Smooth muscle cell (in vitro differentiated cells): ENCODE measurements around the gene TRMT6. TPM values are rescaled to one million over a fixed set of nuclear protein-coding genes. Genes with fewer than 3 reads are reported as not detected.
A peak's percentile ranks its signal among the peaks of the same experiment; 100 is the strongest.

Source experiments
- DNase-seq: peaks from one replicate; lab custom pipeline; 2025; ENCODE audit not compliant: unreplicated experiment; lab: John Stamatoyannopoulos, UW
- H2AFZ ChIP-seq: fragments of 200-600 bp; sonication (generic); 2 replicates; pipeline ENCODE4 v1.6.0; 2016; ENCODE audit warnings: antibody characterized with exemption, low read depth, mild to moderate bottlenecking
- H3F3A ChIP-seq: fragments of 200-600 bp; sonication (generic); 2 replicates; pipeline ENCODE4 v1.6.0; 2017; ENCODE audit warnings: antibody characterized with exemption, low read depth
- H3K27ac ChIP-seq: fragments of 200-600 bp; sonication (generic); 2 replicates; pipeline ENCODE4 v1.5.1; 2016; ENCODE audit warnings: low read depth, mild to moderate bottlenecking
- H3K27me3 ChIP-seq: fragments of 200-600 bp; sonication (generic); 2 replicates; pipeline ENCODE4 v1.6.1; 2016; ENCODE audit warnings: low read depth, mild to moderate bottlenecking
- H3K36me3 ChIP-seq: fragments of 200-600 bp; sonication (generic); 2 replicates; pipeline ENCODE4 v1.5.1; 2016; ENCODE audit warnings: low read depth
- H3K4me1 ChIP-seq: fragments of 200-600 bp; sonication (generic); 2 replicates; pipeline ENCODE4 v1.5.1; 2016; ENCODE audit warnings: low read depth
- H3K4me2 ChIP-seq: fragments of 200-600 bp; sonication (generic); 2 replicates; pipeline ENCODE4 v1.6.0; 2016; ENCODE audit warnings: mild to moderate bottlenecking
- H3K4me3 ChIP-seq: fragments of 200-600 bp; sonication (generic); 2 replicates; pipeline ENCODE4 v1.5.1; 2016; ENCODE audit warnings: mild to moderate bottlenecking
- H3K79me2 ChIP-seq: fragments of 200-600 bp; sonication (generic); 2 replicates; pipeline ENCODE4 v1.6.0; 2016; ENCODE audit warnings: low read depth, mild to moderate bottlenecking
- H3K9ac ChIP-seq: fragments of 200-600 bp; sonication (generic); 2 replicates; pipeline ENCODE4 v1.6.0; 2016; ENCODE audit warnings: low read depth
- H3K9me3 ChIP-seq: fragments of 200-600 bp; sonication (generic); replicated peaks from 2 replicates; pipeline ENCODE4 v1.5.1; 2016; ENCODE audit warnings: low read depth
- H4K20me1 ChIP-seq: fragments of 200-600 bp; sonication (generic); 2 replicates; pipeline ENCODE4 v1.6.0; 2016; ENCODE audit warnings: low read depth
- WGBS: methylation state at CpG from one replicate; pipeline ENCODE4 v1.1.7; 2016; ENCODE audit warnings: low lambda C conversion rate; 5-methylcytosine and 5-hydroxymethylcytosine counted together
- polyA plus RNA-seq: library from polyadenylated mRNA; unstranded; fragments of >200 nt; fragmentation: Nextera tagmentation; extraction: Ambion mirVana; gene quantifications from 2 replicates; pipeline ENCODE4 v1.2.1, GENCODE V29; 2016
- total RNA-seq: library from RNA; depleted of rRNA; stranded (reverse); fragments of >200 nt; gene quantifications from 2 replicates; pipeline ENCODE4 v1.2.3, GENCODE V29; 2014
- TF ChIP-seq, protein P1 (sequence below): fragments of 200-600 bp; sonication (generic); IDR thresholded peaks from 2 replicates; pipeline ENCODE4 v1.5.1; 2017; ENCODE audit warnings: borderline replicate concordance, mild to moderate bottlenecking, antibody characterized with exemption; ENCODE audit not compliant: insufficient read depth, poor library complexity, severe bottlenecking

TRMT6 gene
- total and polyA plus RNA-seq, 2 experiments from 2014 or later, result 6.0 to 6.3 TPM

DNA sequence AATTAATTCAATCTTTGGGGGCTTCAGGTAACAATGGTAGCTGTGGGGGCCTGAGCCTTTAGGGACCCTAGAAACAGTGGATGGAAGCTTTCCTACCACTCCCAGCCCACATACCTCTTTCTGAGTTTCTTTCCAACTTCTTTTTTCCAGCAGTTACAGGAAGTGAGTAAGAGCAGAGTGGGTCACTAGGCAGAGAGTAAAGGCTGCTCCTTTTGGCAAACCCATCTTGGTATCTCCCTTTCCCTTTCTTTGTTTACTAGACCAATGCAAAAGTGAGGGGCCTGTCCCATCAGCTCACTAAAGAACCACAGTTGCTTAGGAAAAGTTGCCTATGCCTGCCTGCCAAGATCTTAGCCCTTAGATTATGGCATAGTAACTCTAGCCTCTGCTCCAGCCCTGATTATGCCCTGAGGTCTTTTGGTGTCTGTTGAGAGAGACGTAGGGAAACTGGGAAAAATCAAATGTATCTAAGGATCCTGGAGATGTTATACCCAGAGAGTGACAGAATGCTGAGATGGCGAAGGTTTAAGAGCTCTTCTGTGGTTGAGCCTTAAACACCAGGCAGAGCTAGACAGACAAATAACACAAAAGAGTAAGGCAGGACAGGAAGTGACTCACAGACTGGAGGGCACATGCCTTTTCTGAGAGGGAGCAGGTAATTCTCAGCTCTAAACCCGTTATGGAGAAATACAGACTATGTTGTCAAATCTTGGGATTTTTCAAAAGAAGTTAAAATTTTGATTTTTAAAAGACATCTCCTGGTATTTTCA is 31.3 kb downstream of the TRMT6 start:
- H3K9ac ChIP-seq, result no peak overlapping the region

DNA sequence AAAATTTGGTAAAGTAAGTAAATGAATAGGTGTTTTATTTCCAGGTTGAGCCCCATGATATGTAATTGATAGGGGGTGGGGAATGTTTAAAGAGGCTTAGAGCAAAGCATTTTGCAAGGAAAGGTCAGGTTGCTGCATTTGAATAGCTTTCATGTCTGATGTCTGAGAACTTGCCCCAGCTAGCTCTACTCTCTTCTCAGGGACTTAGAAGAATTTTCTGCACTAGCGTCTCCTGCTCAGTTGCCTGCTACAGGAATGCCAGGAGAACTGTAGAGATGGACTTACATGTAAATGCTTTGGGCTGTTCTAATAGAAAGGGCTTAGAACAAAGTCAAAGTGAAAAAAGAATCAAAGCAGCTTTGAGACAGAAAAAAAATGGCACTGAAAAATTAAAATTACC is 35.5 kb downstream of the TRMT6 start:
- H4K20me1 ChIP-seq, result no peaks in the 10 kb centered on the region
- peaks cover 13% of the 10 kb centered on the region for H3K27me3 ChIP-seq
- no peaks in the 10 kb centered on the region for H3K36me3 ChIP-seq
- H2AFZ ChIP-seq, result no peak overlapping the region
- TF ChIP-seq, protein P1, sequence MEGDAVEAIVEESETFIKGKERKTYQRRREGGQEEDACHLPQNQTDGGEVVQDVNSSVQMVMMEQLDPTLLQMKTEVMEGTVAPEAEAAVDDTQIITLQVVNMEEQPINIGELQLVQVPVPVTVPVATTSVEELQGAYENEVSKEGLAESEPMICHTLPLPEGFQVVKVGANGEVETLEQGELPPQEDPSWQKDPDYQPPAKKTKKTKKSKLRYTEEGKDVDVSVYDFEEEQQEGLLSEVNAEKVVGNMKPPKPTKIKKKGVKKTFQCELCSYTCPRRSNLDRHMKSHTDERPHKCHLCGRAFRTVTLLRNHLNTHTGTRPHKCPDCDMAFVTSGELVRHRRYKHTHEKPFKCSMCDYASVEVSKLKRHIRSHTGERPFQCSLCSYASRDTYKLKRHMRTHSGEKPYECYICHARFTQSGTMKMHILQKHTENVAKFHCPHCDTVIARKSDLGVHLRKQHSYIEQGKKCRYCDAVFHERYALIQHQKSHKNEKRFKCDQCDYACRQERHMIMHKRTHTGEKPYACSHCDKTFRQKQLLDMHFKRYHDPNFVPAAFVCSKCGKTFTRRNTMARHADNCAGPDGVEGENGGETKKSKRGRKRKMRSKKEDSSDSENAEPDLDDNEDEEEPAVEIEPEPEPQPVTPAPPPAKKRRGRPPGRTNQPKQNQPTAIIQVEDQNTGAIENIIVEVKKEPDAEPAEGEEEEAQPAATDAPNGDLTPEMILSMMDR, result no peak
- H3K4me3 ChIP-seq, result no peak overlapping the region
- no peak overlapping the region for H3K9ac ChIP-seq
- no peak overlapping the region for H3K27ac ChIP-seq
- no peak for DNase-seq
- no peaks in the 10 kb centered on the region for H3F3A ChIP-seq
- 43% methylated on average over 1 of the region's 1 CpG for WGBS
- H3K9me3 ChIP-seq, result no peaks in the 10 kb centered on the region
- H3K79me2 ChIP-seq, result no peaks in the 10 kb centered on the region
- H3K4me1 ChIP-seq, result peaks cover 6% of the 10 kb centered on the region
- no peak overlapping the region for H3K4me2 ChIP-seq

More for the DNA sequence above, 31.3 kb downstream of the TRMT6 start:
- 9% methylated on average over 3 of the region's 3 CpGs for WGBS
- Histone ChIP-seq H3K36me3 (no peaks in the 10 kb centered on the region), H3K4me2 (peak overlapping the region; percentile 63), H3K4me3 (no peak overlapping the region), H3K9me3 (no peaks in the 10 kb centered on the region), H2AFZ (no peak overlapping the region), H4K20me1 (no peaks in the 10 kb centered on the region), H3K79me2 (no peaks in the 10 kb centered on the region), H3K27ac (peak overlapping the region; percentile 85), H3F3A (no peaks in the 10 kb centered on the region), H3K27me3 (no peaks in the 10 kb centered on the region), H3K4me1 (peaks cover 6% of the 10 kb centered on the region)
- no peak for DNase-seq
- TF ChIP-seq, protein P1, result no peak

DNA sequence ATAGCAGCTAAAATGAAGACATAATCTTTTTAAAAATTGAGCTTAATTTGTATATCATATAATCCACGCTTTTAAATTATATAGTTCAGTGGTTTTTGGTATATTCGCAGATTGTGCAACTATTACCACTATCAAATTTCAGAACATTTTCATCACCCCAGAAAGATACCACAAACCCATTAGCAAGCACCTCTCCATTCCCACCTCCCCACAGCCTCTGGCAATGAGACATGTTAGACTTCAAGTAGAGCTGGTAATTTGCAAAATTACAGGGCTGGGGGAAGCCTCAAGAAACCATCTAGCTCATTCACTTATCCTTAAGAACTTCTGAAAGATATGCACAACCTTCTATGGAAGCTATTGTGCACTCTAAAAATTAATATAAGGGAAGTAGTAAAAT is 37.2 kb downstream of the TRMT6 start:
- Histone ChIP-seq H4K20me1 (no peaks in the 10 kb centered on the region), H3K36me3 (no peaks in the 10 kb centered on the region), H3K4me2 (no peak overlapping the region), H3F3A (no peaks in the 10 kb centered on the region), H3K27ac (no peak overlapping the region), H3K9me3 (no peaks in the 10 kb centered on the region), H3K27me3 (peaks cover 23% of the 10 kb centered on the region), H3K4me1 (no peaks in the 10 kb centered on the region), H3K79me2 (no peaks in the 10 kb centered on the region), H3K4me3 (no peak overlapping the region), H3K9ac (no peak overlapping the region), H2AFZ (no peak overlapping the region)
- no peak for DNase-seq
- 70% methylated on average over 2 of the region's 2 CpGs for WGBS
- TF ChIP-seq, protein P1, result no peak

DNA sequence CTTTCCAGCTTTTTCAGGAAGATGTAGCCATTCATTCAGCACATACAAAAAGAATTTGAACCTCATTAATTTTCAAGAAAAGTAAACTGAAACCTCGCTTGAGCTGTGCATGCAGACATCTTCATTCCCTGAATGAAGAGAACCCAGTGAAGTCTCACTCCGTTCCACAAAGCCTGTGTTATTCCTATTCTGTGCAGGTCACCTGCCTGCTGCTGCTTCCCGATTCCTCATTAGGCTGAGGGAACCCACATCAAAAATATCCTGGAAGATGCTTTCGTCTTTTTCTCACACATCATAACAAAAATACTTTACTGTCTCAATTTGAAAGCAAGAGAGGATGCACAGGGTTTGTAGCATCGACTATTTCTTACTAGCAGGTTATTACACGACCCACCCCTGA is 40.1 kb downstream of the TRMT6 start:
- Histone ChIP-seq H3K27me3 (peaks cover 27% of the 10 kb centered on the region), H3K4me3 (no peak overlapping the region), H3F3A (no peaks in the 10 kb centered on the region), H3K79me2 (no peaks in the 10 kb centered on the region), H3K4me2 (no peak overlapping the region), H3K9me3 (no peaks in the 10 kb centered on the region), H3K27ac (no peak overlapping the region), H3K4me1 (no peaks in the 10 kb centered on the region), H3K9ac (no peak overlapping the region), H3K36me3 (no peaks in the 10 kb centered on the region), H4K20me1 (no peaks in the 10 kb centered on the region), H2AFZ (no peak overlapping the region)
- TF ChIP-seq, protein P1, result no peak
- no peak for DNase-seq
- 75% methylated on average over 6 of the region's 6 CpGs for WGBS
